C4-2B (cell line): Measurements from ENCODE around the gene LDB2.

ENCODE experiments used
- H3K27ac ChIP-seq: fragments of 450-650 bp; 2 replicates; pipeline ENCODE4 v1.5.1; 2017
- CTCF ChIP-seq: fragments of 450-650 bp; conservative IDR thresholded peaks from 2 replicates; pipeline ENCODE4 v1.5.1; 2017; ENCODE audit warnings: mild to moderate bottlenecking
- ZFX ChIP-seq: fragments of 450-650 bp; IDR thresholded peaks from 2 replicates; pipeline ENCODE4 v1.6.1; 2017

LDB2 gene

GRCh38 chr4:16830081-16830480 lies 68.4 kb downstream of the LDB2 start:
- no peak overlapping the region for H3K27ac ChIP-seq
- TF ChIP-seq ZFX (no peak), CTCF (no peak)

GRCh38 chr4:16827794-16828724 lies 70.4 kb downstream of the LDB2 start:
- TF ChIP-seq ZFX (no peak), CTCF (no peak)
- no peak overlapping the region for H3K27ac ChIP-seq

- H3K27ac ChIP-seq: no peak overlapping the region
- no peak for TF ChIP-seq CTCF
- TF ChIP-seq ZFX: no peak
These were observed 71.4 kb downstream of the LDB2 start for GRCh38 chr4:16827045-16827444.

- H3K27ac ChIP-seq: no peak overlapping the region
- TF ChIP-seq CTCF: no peak
- TF ChIP-seq ZFX: no peak
These were observed 72.0 kb downstream of the LDB2 start for GRCh38 chr4:16826406-16826910.

- TF ChIP-seq ZFX: no peak
- H3K27ac ChIP-seq: no peak overlapping the region
These were observed 74.1 kb downstream of the LDB2 start for GRCh38 chr4:16824278-16824806.

- H3K27ac ChIP-seq: no peak overlapping the region
- no peak for TF ChIP-seq ZFX
- no peak for TF ChIP-seq CTCF
These were observed 78.1 kb downstream of the LDB2 start for GRCh38 chr4:16820329-16820728.

GRCh38 chr4:16819652-16820051 lies 78.8 kb downstream of the LDB2 start:
- no peak overlapping the region for H3K27ac ChIP-seq
- TF ChIP-seq ZFX (no peak), CTCF (no peak)
